ENCODE results near the gene LMO3.

The LMO3 gene

DNA sequence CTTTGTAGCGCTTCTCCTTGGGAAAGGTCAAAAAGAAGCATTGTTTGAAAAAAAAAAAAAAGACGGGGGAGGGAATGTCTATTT, at the start of gene LMO3:
TSS of gene LMO3 (minus strand) at position 46 of the 84 bp plus-strand sequence. CDS start 5,302 bp downstream, outside the sequence.
- Histone ChIP-seq H3K9ac (ENCODE audit: low read depth, low read length, poor library complexity, severe bottlenecking) (no peak within 1 kb of the TSS), H3K4me2 (ENCODE audit: low read depth, low read length, poor library complexity, severe bottlenecking) (no peak within 1 kb of the TSS), H3K4me1 (ENCODE audit: insufficient read depth, low read length, poor library complexity, severe bottlenecking) (no peaks in the 10 kb centered on the region), H4K20me1 (ENCODE audit: insufficient read depth, low read length, poor library complexity, severe bottlenecking) (no peaks in the 10 kb centered on the region), H3K9me3 (ENCODE audit: insufficient read depth, low read depth, low read length) (no peaks in the 10 kb centered on the region), H3K9me2 (replicated peaks; ENCODE audit: low read depth, low read length) (no peaks in the 10 kb centered on the region), H3K4me3 (ENCODE audit: low read length, poor library complexity, severe bottlenecking) (no peak within 1 kb of the TSS), H3K79me2 (ENCODE audit: insufficient read depth, low read length) (no peaks in the 10 kb centered on the region), H2AFZ (ENCODE audit: low read length) (no peak within 1 kb of the TSS), H3F3A (ENCODE audit: low read depth) (no peaks in the 10 kb centered on the region), H3K36me3 (ENCODE audit: insufficient read depth, low read length) (no peaks in the 10 kb centered on the region), H3K27me3 (ENCODE audit: insufficient read depth, low read length, poor library complexity, severe bottlenecking) (no peaks in the 10 kb centered on the region)
- TF ChIP-seq EZH2phosphoT487 (IDR thresholded peaks at IDR 0.05; ENCODE audit: borderline replicate concordance): no peak
- TF ChIP-seq, protein P1, sequence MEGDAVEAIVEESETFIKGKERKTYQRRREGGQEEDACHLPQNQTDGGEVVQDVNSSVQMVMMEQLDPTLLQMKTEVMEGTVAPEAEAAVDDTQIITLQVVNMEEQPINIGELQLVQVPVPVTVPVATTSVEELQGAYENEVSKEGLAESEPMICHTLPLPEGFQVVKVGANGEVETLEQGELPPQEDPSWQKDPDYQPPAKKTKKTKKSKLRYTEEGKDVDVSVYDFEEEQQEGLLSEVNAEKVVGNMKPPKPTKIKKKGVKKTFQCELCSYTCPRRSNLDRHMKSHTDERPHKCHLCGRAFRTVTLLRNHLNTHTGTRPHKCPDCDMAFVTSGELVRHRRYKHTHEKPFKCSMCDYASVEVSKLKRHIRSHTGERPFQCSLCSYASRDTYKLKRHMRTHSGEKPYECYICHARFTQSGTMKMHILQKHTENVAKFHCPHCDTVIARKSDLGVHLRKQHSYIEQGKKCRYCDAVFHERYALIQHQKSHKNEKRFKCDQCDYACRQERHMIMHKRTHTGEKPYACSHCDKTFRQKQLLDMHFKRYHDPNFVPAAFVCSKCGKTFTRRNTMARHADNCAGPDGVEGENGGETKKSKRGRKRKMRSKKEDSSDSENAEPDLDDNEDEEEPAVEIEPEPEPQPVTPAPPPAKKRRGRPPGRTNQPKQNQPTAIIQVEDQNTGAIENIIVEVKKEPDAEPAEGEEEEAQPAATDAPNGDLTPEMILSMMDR (conservative IDR thresholded peaks at IDR 0.05; ENCODE audit: low read length): no peak

DNA sequence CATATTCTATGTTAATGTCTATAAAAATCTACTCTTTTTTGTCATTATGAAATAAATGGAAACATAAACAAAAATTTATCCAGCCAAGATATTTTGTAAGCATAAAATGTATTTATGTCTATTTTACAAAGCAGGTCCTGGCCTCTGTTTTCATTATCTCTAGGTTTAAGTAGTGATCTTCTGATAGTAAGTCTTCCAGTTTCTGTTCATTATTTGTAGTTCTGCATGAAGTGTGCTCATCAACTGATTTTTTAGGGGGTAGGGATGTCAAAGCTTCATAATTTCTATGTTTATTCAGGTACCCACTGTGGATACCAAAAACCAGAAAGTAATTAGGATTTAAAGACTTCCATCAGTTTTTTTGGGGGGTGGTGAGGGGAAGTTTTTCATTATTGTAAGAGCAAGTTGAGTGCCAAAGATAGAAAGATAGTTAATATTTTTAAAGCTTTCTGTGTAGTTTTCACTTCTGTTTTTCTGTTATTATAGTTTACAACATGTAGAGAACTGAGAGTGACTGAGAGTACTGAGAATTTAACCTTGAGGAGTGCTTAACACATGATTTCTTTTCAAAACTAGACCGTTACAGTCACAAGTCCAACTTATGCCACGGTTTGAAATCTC, 30.6 kb upstream of the LMO3 start:
- Histone ChIP-seq H3K36me3 (ENCODE audit: insufficient read depth, low read length) (no peaks in the 10 kb centered on the region), H3K9me3 (ENCODE audit: insufficient read depth, low read depth, low read length) (no peaks in the 10 kb centered on the region; the same call in 1 of the 2 replicates), H3K4me2 (ENCODE audit: low read depth, low read length, poor library complexity, severe bottlenecking) (no peak overlapping the region), H3K9ac (ENCODE audit: low read depth, low read length, poor library complexity, severe bottlenecking) (no peak overlapping the region), H3K4me3 (ENCODE audit: low read length, poor library complexity, severe bottlenecking) (no peak overlapping the region), H3K79me2 (ENCODE audit: insufficient read depth, low read length) (no peaks in the 10 kb centered on the region), H3K4me1 (ENCODE audit: insufficient read depth, low read length, poor library complexity, severe bottlenecking) (no peaks in the 10 kb centered on the region), H4K20me1 (ENCODE audit: insufficient read depth, low read length, poor library complexity, severe bottlenecking) (no peaks in the 10 kb centered on the region), H2AFZ (ENCODE audit: low read length) (no peak overlapping the region), H3F3A (ENCODE audit: low read depth) (no peaks in the 10 kb centered on the region), H3K9me2 (replicated peaks; ENCODE audit: low read depth, low read length) (no peaks in the 10 kb centered on the region), H3K27me3 (ENCODE audit: insufficient read depth, low read length, poor library complexity, severe bottlenecking) (no peaks in the 10 kb centered on the region)
- TF ChIP-seq, protein P1 (conservative IDR thresholded peaks at IDR 0.05; ENCODE audit: low read length): no peak
- TF ChIP-seq EZH2phosphoT487 (IDR thresholded peaks at IDR 0.05; ENCODE audit: borderline replicate concordance): no peak

DNA sequence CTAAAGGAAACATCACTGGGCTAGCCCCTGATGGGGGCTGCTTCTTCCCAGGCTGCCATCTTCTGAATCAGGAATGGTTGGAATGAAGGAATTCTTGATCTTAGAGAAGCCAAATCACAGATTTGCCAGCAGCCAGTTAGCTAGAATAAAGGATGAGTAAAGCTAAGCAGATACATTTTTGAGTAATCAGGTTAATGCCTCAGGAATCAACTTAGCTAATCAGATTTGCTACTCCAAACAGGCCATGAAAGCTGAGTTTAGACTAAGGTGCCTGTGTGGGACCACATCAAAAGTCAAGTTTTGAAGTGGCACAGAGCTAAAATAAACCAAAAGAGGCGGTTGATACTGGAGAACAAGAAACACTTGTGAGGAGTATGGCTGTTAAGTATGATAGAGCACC, 28.8 kb upstream of the LMO3 start:
- H3K79me2 ChIP-seq (ENCODE audit: insufficient read depth, low read length): no peaks in the 10 kb centered on the region
- H3K4me2 ChIP-seq (ENCODE audit: low read depth, low read length, poor library complexity, severe bottlenecking): no peak overlapping the region
- H3K36me3 ChIP-seq (ENCODE audit: insufficient read depth, low read length): no peaks in the 10 kb centered on the region
- H3K9ac ChIP-seq (ENCODE audit: low read depth, low read length, poor library complexity, severe bottlenecking): no peak overlapping the region
- H3K4me1 ChIP-seq (ENCODE audit: insufficient read depth, low read length, poor library complexity, severe bottlenecking): no peaks in the 10 kb centered on the region
- H4K20me1 ChIP-seq (ENCODE audit: insufficient read depth, low read length, poor library complexity, severe bottlenecking): no peaks in the 10 kb centered on the region
- no peak for TF ChIP-seq EZH2phosphoT487 (IDR thresholded peaks at IDR 0.05; ENCODE audit: borderline replicate concordance)
- TF ChIP-seq, protein P1 (conservative IDR thresholded peaks at IDR 0.05; ENCODE audit: low read length): no peak
- H3K9me3 ChIP-seq (ENCODE audit: insufficient read depth, low read depth, low read length): no peaks in the 10 kb centered on the region
- H3K4me3 ChIP-seq (ENCODE audit: low read length, poor library complexity, severe bottlenecking): no peak overlapping the region
- H3F3A ChIP-seq (ENCODE audit: low read depth): no peaks in the 10 kb centered on the region
- no peaks in the 10 kb centered on the region for H3K27me3 ChIP-seq (ENCODE audit: insufficient read depth, low read length, poor library complexity, severe bottlenecking)
- no peaks in the 10 kb centered on the region for H3K9me2 ChIP-seq (replicated peaks; ENCODE audit: low read depth, low read length)
- no peak overlapping the region for H2AFZ ChIP-seq (ENCODE audit: low read length)

All from Loucy (cell line).